A549 (cell line): ENCODE data around the gene DIP2C. TPM values are rescaled to one million over a fixed set of nuclear protein-coding genes. Genes with fewer than 3 reads are reported as not detected.

ENCODE experiments used
- ATAC-seq, 2 experiments: fragments of 200-7000 bp in 1 of 2; fragments of >200 bp in 1 of 2; cut with Nextera tagmentation in 1 of 2; cut with Tn5 transposase in 1 of 2; 3 replicates each; pipeline versions ENCODE4 v1.8.0 to v1.9.1; 2018 to 2020; ENCODE audit warnings: mild to moderate bottlenecking in 1 of 2, moderate library complexity in 1 of 2
- CTCF ChIA-PET: fragments of 300-600 bp; sonication (Branson Sonifier 250); formaldehyde crosslinking; extraction: SDS; loops from one replicate; lab custom pipeline; 2021; ENCODE audit warnings: antibody characterized with exemption, inconsistent platforms; lab: Yijun Ruan, JAX
- POLR2A ChIA-PET: fragments of 350-600 bp; formaldehyde crosslinking; extraction: SDS; loops from one replicate; lab custom pipeline; 2021; ENCODE audit warnings: antibody characterized with exemption, inconsistent platforms; lab: Yijun Ruan, JAX
- DNase-seq, 2 experiments: peaks; one replicate each; pipeline versions ENCODE4 v3.0.0 to v3.0.0-alpha.2; 2011 to 2016; ENCODE audit warnings: low read depth in 1 of 2, low spot score in 1 of 2
- FAIRE-seq: peaks from 2 replicates; lab custom pipeline; 2011; peaks lifted over from hg19 to GRCh38; lab: Jason Lieb, UNC
- H3K27ac ChIP-seq, 2 experiments: fragments of >200 bp; sonication (Bioruptor Twin); formaldehyde crosslinking; 3 replicates each; pipeline ENCODE4 v1.5.1; 2016 to 2017
- H3K4me1 ChIP-seq: fragments of >200 bp; sonication (Bioruptor Twin); formaldehyde crosslinking; 3 replicates; pipeline ENCODE4 v1.6.1; 2016
- H3K4me2 ChIP-seq: fragments of >200 bp; sonication (Bioruptor Twin); formaldehyde crosslinking; 3 replicates; pipeline ENCODE4 v1.6.1; 2016
- H3K4me3 ChIP-seq: fragments of >200 bp; sonication (Bioruptor Twin); formaldehyde crosslinking; 3 replicates; pipeline ENCODE4 v1.5.1; 2016
- H3K9me3 ChIP-seq: fragments of >200 bp; sonication (Bioruptor Twin); formaldehyde crosslinking; 3 replicates; pipeline ENCODE4 v1.6.1; 2016
- BHLHE40 ChIP-seq: IDR thresholded peaks from 2 replicates; pipeline ENCODE4 v1.6.1; 2012; ENCODE audit warnings: low read depth, low read length, inconsistent platforms
- CBX8 ChIP-seq: fragments of 200-600 bp; sonication (generic); IDR thresholded peaks from 2 replicates; pipeline ENCODE4 v1.6.1; 2016
- CEBPB ChIP-seq, 2 experiments: fragments of >200 bp in 1 of 2; sonication (Bioruptor Twin) in 1 of 2; formaldehyde crosslinking in 1 of 2; IDR thresholded peaks; 2 replicates each; pipeline ENCODE4 v1.6.1; 2012 to 2016
- EHF ChIP-seq: fragments of 250-450 bp; sonication (Bioruptor Pico); IDR thresholded peaks from 2 replicates; pipeline ENCODE4 v1.5.0; 2020; ENCODE audit warnings: mild to moderate bottlenecking
- FOSB ChIP-seq: fragments of 250-450 bp; sonication (Bioruptor Pico); IDR thresholded peaks from 2 replicates; pipeline ENCODE4 v1.5.0; 2020; ENCODE audit warnings: mild to moderate bottlenecking, moderate library complexity
- FOSL2 ChIP-seq, 2 experiments: fragments of 450-650 bp in 1 of 2; fragments of >200 bp in 1 of 2; sonication (Bioruptor Twin) in 1 of 2; formaldehyde crosslinking; IDR thresholded peaks; 2 replicates each; pipeline versions ENCODE4 v1.5.0 to v1.6.1; 2016 to 2020; ENCODE audit warnings: mild to moderate bottlenecking in 1 of 2, moderate library complexity in 1 of 2
- FOXS1 ChIP-seq: fragments of 250-450 bp; sonication (Bioruptor Pico); IDR thresholded peaks from 2 replicates; pipeline ENCODE4 v1.5.0; 2020; ENCODE audit warnings: mild to moderate bottlenecking, moderate library complexity
- HES2 ChIP-seq: fragments of >200 bp; sonication (Bioruptor Twin); formaldehyde crosslinking; IDR thresholded peaks from 2 replicates; pipeline ENCODE4 v1.6.1; 2016
- HOXB13 ChIP-seq: fragments of 250-450 bp; sonication (Bioruptor Pico); IDR thresholded peaks from 2 replicates; pipeline ENCODE4 v1.5.0; 2020; ENCODE audit warnings: low read depth, mild to moderate bottlenecking, moderate library complexity
- HOXB5 ChIP-seq: fragments of 250-450 bp; sonication (Bioruptor Pico); IDR thresholded peaks from 2 replicates; pipeline ENCODE4 v1.5.0; 2020; ENCODE audit warnings: mild to moderate bottlenecking, moderate library complexity
- JUN ChIP-seq, 2 experiments: fragments of >200 bp; sonication (Bioruptor Twin); formaldehyde crosslinking; IDR thresholded peaks; 2 replicates in 1 of 2; 3 replicates in 1 of 2; pipeline ENCODE4 v1.6.1; 2016 to 2017
- JUNB ChIP-seq: fragments of >200 bp; sonication (Bioruptor Twin); formaldehyde crosslinking; IDR thresholded peaks from 2 replicates; pipeline ENCODE4 v1.6.1; 2016
- KDM1A ChIP-seq: fragments of 200-600 bp; sonication (generic); IDR thresholded peaks from 2 replicates; pipeline ENCODE4 v1.6.1; 2016; ENCODE audit warnings: low read depth, mild to moderate bottlenecking
- MAZ ChIP-seq: fragments of 150-350 bp; IDR thresholded peaks from 2 replicates; pipeline ENCODE4 v1.6.1; 2014; ENCODE audit warnings: antibody characterized with exemption, low read depth, low read length, borderline replicate concordance
- PHF8 ChIP-seq: fragments of 200-600 bp; sonication (generic); IDR thresholded peaks from 2 replicates; pipeline ENCODE4 v1.6.1; 2016; ENCODE audit warnings: low read depth, mild to moderate bottlenecking, antibody characterized with exemption, moderate library complexity, borderline replicate concordance
- POLR2A ChIP-seq: IDR thresholded peaks from 2 replicates; pipeline ENCODE4 v1.6.1; 2012; ENCODE audit warnings: mild to moderate bottlenecking, low read length
- POLR2AphosphoS2 ChIP-seq: conservative IDR thresholded peaks from 2 replicates; pipeline ENCODE4 v1.6.1; 2012; ENCODE audit warnings: low read length, improper control_type of control experiment, inconsistent platforms
- RARB ChIP-seq: fragments of 250-450 bp; sonication (Bioruptor Pico); IDR thresholded peaks from 2 replicates; pipeline ENCODE4 v1.8.0; 2021; ENCODE audit warnings: mild to moderate bottlenecking, moderate library complexity
- RCOR1 ChIP-seq: fragments of 150-350 bp; IDR thresholded peaks from 2 replicates; pipeline ENCODE4 v1.6.1; 2014; ENCODE audit warnings: antibody characterized with exemption, low read length, low read depth
- REST ChIP-seq: fragments of 200-600 bp; sonication (generic); IDR thresholded peaks from 2 replicates; pipeline ENCODE4 v1.6.1; 2016; ENCODE audit warnings: antibody characterized with exemption, mild to moderate bottlenecking, moderate library complexity
- SMC3 ChIP-seq: fragments of >200 bp; sonication (Bioruptor Twin); formaldehyde crosslinking; IDR thresholded peaks from 3 replicates; pipeline ENCODE4 v1.6.1; 2018; ENCODE audit warnings: inconsistent platforms
- SREBF2 ChIP-seq: fragments of 450-650 bp; IDR thresholded peaks from 2 replicates; pipeline ENCODE4 v1.6.1; 2014; ENCODE audit warnings: mild to moderate bottlenecking, moderate library complexity
- TFCP2L1 ChIP-seq: fragments of 250-450 bp; sonication (Bioruptor Pico); IDR thresholded peaks from 2 replicates; pipeline ENCODE4 v1.5.0; 2021; ENCODE audit warnings: mild to moderate bottlenecking
- ZC3H11A ChIP-seq: fragments of 450-650 bp; IDR thresholded peaks from 2 replicates; pipeline ENCODE4 v1.6.1; 2014; ENCODE audit warnings: antibody characterized with exemption, mild to moderate bottlenecking
- ZFP36 ChIP-seq: fragments of 450-650 bp; IDR thresholded peaks from 2 replicates; pipeline ENCODE4 v1.6.1; 2014; ENCODE audit warnings: borderline replicate concordance; ENCODE audit not compliant: partially characterized antibody
- ZNF302 ChIP-seq: fragments of 250-450 bp; sonication (Bioruptor Pico); IDR thresholded peaks from 2 replicates; pipeline ENCODE4 v1.9.0; 2021; ENCODE audit warnings: inconsistent platforms, mild to moderate bottlenecking, moderate library complexity
- WGBS: methylation state at CpG from one replicate; pipeline ENCODE4 v1.1.6; 2017; ENCODE audit errors: missing lambda C conversion rate; 5-methylcytosine and 5-hydroxymethylcytosine counted together
- polyA plus RNA-seq, 4 experiments: library from polyadenylated mRNA; depleted of rRNA in 3 of 4; stranded (reverse); fragments of >200 nt; fragmentation: RNase III in 1 of 4; extraction: RNeasy Plus Mini Kit Qiagen cat#74134 plus additional on column Dnase treatment in 1 of 4; gene quantifications; 2 replicates in 3 of 4; 3 replicates in 1 of 4; pipeline ENCODE4 v1.2.3, GENCODE V29; 2011 to 2017

DIP2C gene
- polyA plus RNA-seq, 2 of the 4 experiments (the other 2 are of a cell fraction) = 3.7 to 5.0 TPM

GRCh38 chr10:491667-492424 is 197.6 kb downstream of the DIP2C start:
- DNase-seq = no peak
- H3K4me3 ChIP-seq = no peak overlapping the region
- H3K27ac ChIP-seq = no peak overlapping the region
- no peak overlapping the region for H3K4me2 ChIP-seq
- POLR2A ChIA-PET = no interaction called here
- H3K9me3 ChIP-seq = no peaks in the 10 kb centered on the region
- FAIRE-seq = no peak
- WGBS = 83% methylated on average over 16 of the region's 16 CpGs
- no peak for ATAC-seq
- CTCF ChIA-PET = interaction anchor here (1.6 kb wide), 1 partner anchor 19 kb away, joined by 3 read pairs; no protein-coding TSS in a partner anchor
- H3K4me1 ChIP-seq = no peaks in the 10 kb centered on the region
- TF ChIP-seq CBX8 = no peak
- TF ChIP-seq EHF (CRISPR knock-in tag) = no peak
- no peak for TF ChIP-seq ZC3H11A
- TF ChIP-seq SMC3 = no peak
- no peak for TF ChIP-seq FOSL2 (IDR thresholded peaks at IDR 0.05)
- TF ChIP-seq FOSL2 (CRISPR knock-in tag; IDR thresholded peaks at IDR 0.05) = no peak
- TF ChIP-seq REST = no peak
- TF ChIP-seq HES2 = no peak
- no peak for TF ChIP-seq BHLHE40
- TF ChIP-seq ZNF302 (CRISPR knock-in tag) = no peak
- no peak for TF ChIP-seq RARB (CRISPR knock-in tag)
- no peak for TF ChIP-seq SREBF2
- no peak for TF ChIP-seq ZFP36
- TF ChIP-seq TFCP2L1 = no peak

- WGBS = 83% methylated on average over 23 of the region's 23 CpGs
- CTCF ChIA-PET = interaction anchor here (1.6 kb wide), 1 partner anchor 20 kb away, joined by 3 read pairs; no protein-coding TSS in a partner anchor
- TF ChIP-seq FOXS1 (CRISPR knock-in tag) = no peak
- no peak for TF ChIP-seq KDM1A
- TF ChIP-seq JUNB = no peak
- TF ChIP-seq CEBPB (IDR thresholded peaks at IDR 0.05) = no peak
- TF ChIP-seq ZC3H11A = no peak
- TF ChIP-seq, all 56 proteins: peak for 0
- FAIRE-seq (no peak), ATAC-seq (no peak), DNase-seq (no peak)
- no peak overlapping the region for H3K27ac ChIP-seq
- H3K4me2 ChIP-seq = no peak overlapping the region
- no peak overlapping the region for H3K4me3 ChIP-seq
- no peaks in the 10 kb centered on the region for H3K9me3 ChIP-seq
- H3K4me1 ChIP-seq = no peaks in the 10 kb centered on the region
- POLR2A ChIA-PET = no interaction called here
Measured at GRCh38 chr10:490891-491571, 198.4 kb downstream of the DIP2C start.

- FAIRE-seq = no peak
- no peak overlapping the region for H3K4me2 ChIP-seq
- POLR2A ChIA-PET = no interaction called here
- ATAC-seq = no peak
- H3K27ac ChIP-seq = no peak overlapping the region
- no peaks in the 10 kb centered on the region for H3K9me3 ChIP-seq
- CTCF ChIA-PET = interaction anchor here (0.5 kb wide), 1 partner anchor 108 kb away, joined by 3 read pairs; no protein-coding TSS in a partner anchor
- no peak overlapping the region for H3K4me3 ChIP-seq
- no peak for DNase-seq
- 91% methylated on average over 16 of the region's 16 CpGs for WGBS
- peaks cover 3% of the 10 kb centered on the region; the same call in 1 of the 3 replicates for H3K4me1 ChIP-seq
- TF ChIP-seq POLR2AphosphoS2 = no peak
- TF ChIP-seq RCOR1 = no peak
- TF ChIP-seq ZFP36 = no peak
- no peak for TF ChIP-seq FOSB (CRISPR knock-in tag)
- TF ChIP-seq ZNF302 (CRISPR knock-in tag) = no peak
- TF ChIP-seq HOXB5 (CRISPR knock-in tag) = no peak
- no peak for TF ChIP-seq SMC3
- TF ChIP-seq REST = no peak
- TF ChIP-seq KDM1A = no peak
- no peak for TF ChIP-seq FOXS1 (CRISPR knock-in tag)
- TF ChIP-seq HOXB13 (CRISPR knock-in tag) = no peak
- TF ChIP-seq TFCP2L1 = no peak
- TF ChIP-seq JUN (IDR thresholded peaks at IDR 0.05) = no peak
- TF ChIP-seq POLR2A = no peak
- no peak for TF ChIP-seq PHF8
- TF ChIP-seq MAZ = no peak
Measured at GRCh38 chr10:490256-490655, 199.2 kb downstream of the DIP2C start.
